Measurements from ENCODE around the gene NELFB. TPM values are rescaled to one million over a fixed set of nuclear protein-coding genes. Genes with fewer than 3 reads are reported as not detected.

NELFB gene
- total RNA-seq, 1 donor from 2014 or later: 39.2 TPM

GRCh38 chr9:137302449-137303150, 47.5 kb downstream of the NELFB start:
- no peak for DNase-seq (ENCODE audit: low spot score)

- peak; percentile 89 for DNase-seq (ENCODE audit: low spot score)
Measured at GRCh38 chr9:137303151-137303892, 48.2 kb downstream of the NELFB start.

GRCh38 chr9:137303893-137304382, 48.8 kb downstream of the NELFB start:
- no peak for DNase-seq (ENCODE audit: low spot score)

GRCh38 chr9:137304383-137305059, 49.4 kb downstream of the NELFB start:
- DNase-seq (ENCODE audit: low spot score): no peak

- peak; percentile 92 for DNase-seq (ENCODE audit: low spot score)
Measured at GRCh38 chr9:137305060-137305797, 50.1 kb downstream of the NELFB start.

- DNase-seq (ENCODE audit: low spot score): no peak
Measured at GRCh38 chr9:137305798-137306065, 50.6 kb downstream of the NELFB start.

GRCh38 chr9:137306066-137306849, 51.1 kb downstream of the NELFB start:
- DNase-seq (ENCODE audit: low spot score): no peak

GRCh38 chr9:137306850-137307254, 51.7 kb downstream of the NELFB start:
- no peak for DNase-seq (ENCODE audit: low spot score)

- DNase-seq (ENCODE audit: low spot score): no peak
Measured at GRCh38 chr9:137307255-137308056, 52.3 kb downstream of the NELFB start.

- no peak for DNase-seq (ENCODE audit: low spot score)
Measured at GRCh38 chr9:137308057-137308619, 53.0 kb downstream of the NELFB start.

GRCh38 chr9:137309368-137310188, 54.5 kb downstream of the NELFB start:
- DNase-seq (ENCODE audit: low spot score): no peak

- DNase-seq (ENCODE audit: low spot score): no peak
Measured at GRCh38 chr9:137310189-137311052, 55.3 kb downstream of the NELFB start.

GRCh38 chr9:137311171-137311985, 56.3 kb downstream of the NELFB start:
- no peak for DNase-seq (ENCODE audit: low spot score)

- DNase-seq (ENCODE audit: low spot score): peak; percentile 82
Measured at GRCh38 chr9:137311986-137312851, 57.1 kb downstream of the NELFB start.

- no peak for DNase-seq (ENCODE audit: low spot score)
Measured at GRCh38 chr9:137312852-137313325, 57.8 kb downstream of the NELFB start.
